GM03348 (cell line): ENCODE measurements around the gene ABCC5.
"Not testable (repeated sequence)": the region's sequence is repeated elsewhere in the genome, so short reads cannot be mapped to it uniquely, and the experiment has no call there.

Experiments used
- DNase-seq: peaks from one replicate; pipeline ENCODE4 v3.0.0; 2012; ENCODE audit warnings: low spot score

The ABCC5 gene

GRCh38 chr3:184016169-184016570 lies 1.5 kb downstream of the ABCC5 start:
- no peak for DNase-seq

DNA sequence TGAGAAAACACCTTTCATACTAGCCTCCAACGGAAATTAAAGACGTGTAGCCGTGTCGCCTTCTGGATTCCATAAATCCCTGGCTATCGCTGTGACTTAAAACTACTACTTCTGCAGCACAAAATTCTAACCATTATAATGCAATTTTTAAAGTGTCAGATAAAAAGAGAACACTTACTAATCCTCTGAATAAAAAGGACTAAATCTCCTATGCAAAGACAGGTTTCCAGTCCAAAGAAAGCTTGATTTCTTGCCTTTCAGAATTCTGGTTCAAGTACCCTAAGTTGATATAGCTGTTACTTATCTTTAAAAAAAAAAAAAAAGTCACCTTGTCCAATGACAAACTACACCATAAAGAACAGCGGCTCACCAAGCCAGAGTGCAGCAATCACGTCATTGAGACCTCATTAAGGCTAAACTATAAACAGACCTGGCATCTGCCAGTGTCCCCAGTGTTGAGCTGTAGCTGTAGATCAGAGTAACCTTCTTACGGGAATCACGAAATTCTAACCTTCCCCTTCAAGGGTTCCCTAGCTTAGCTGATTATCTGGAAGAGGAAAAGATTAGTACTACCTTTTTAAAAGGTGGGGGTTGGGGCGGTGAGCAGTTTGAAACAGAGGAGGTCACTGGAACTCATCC lies 2.2 kb downstream of the ABCC5 start:
- DNase-seq = no peak

- DNase-seq = no peak
Measured at GRCh38 chr3:184011937-184012889, 5.5 kb downstream of the ABCC5 start.

DNA sequence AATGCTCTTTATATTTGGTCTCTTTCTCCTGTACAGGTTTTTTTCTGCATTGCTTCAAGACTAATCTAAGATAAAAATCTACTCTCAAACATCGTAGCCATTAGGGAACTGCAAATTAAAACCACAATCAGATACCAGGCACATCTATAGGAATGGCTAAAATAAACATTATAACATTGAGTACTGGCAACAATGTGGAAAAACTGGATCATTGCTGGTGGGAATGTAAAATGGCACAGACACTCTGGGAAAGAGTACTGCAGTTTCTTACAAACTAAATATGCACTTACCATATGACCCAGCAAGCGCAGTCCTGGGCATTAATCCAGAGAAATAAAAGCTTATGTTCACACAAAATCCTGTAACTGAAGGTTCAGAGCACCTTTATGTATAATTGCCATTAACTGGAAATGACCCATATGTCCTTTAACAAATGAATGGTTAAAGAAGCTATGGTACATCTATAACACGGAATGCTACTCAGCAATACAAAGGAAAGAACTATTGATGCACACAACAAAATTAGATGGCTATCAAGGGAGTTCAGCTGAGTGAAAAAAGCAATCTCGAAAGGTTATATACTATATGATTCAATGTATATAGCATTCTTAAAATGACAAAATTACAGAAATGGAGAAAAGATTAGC lies 6.3 kb downstream of the ABCC5 start:
- no peak for DNase-seq

GRCh38 chr3:184008161-184008560 lies 9.5 kb downstream of the ABCC5 start:
- no peak for DNase-seq

DNA sequence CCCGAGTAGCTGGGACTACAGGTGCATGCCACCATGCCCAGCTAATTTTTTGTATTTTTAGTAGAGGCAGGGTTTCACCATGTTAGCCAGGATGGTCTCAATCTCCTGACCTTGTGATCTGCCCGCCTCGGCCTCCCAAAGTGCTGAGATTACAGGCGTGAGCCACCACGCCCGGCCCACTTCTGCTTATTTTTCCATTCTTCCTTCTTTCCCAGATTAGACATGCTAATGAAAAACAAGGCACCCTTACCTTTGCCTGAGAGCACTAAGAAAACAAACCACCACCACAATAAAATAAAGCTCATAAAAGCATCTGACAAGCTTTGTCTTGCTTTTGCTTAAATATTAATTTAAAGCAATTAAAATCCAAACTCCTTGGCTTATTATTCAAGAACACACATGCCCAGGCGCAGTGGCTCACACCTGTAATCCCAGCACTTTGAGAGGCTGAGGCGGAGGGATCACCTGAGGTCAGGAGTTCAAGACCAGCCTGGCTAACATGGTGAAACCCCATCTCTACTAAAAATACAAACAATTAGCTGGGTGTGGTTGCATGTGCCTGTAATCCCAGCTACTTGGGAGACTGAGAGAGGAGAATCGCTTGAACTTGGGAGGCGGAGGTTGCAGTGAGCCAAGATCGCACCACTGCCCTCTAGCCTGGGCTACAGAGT lies 10.4 kb downstream of the ABCC5 start:
- DNase-seq = not testable (repeated sequence)

DNA sequence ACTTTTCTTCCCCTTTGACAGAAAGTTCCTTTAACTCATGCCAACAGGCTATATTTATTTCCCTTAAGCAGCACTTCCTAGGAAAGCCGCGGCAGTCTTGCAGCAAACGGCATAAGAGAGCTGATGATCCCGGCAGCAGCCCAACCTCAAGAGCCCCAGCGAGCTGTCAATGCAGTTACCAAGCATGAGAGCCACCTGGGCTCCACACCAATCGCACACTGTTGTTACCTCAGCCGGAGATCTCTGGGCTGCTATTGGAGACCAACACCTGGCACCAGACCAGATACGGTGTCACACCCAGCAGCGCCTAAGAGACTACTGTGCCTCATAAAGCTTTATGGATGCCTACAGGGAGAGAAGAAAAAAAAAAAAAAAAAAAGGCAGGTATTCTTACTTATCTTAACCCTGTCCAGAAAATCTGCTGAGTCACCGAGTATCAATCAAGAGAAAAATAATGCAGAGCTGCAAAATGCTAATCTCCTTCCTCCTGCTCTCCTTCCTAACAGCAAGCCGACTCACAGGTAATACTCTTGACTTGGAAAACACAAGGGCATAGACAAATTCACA lies 11.7 kb downstream of the ABCC5 start:
- no peak for DNase-seq

DNA sequence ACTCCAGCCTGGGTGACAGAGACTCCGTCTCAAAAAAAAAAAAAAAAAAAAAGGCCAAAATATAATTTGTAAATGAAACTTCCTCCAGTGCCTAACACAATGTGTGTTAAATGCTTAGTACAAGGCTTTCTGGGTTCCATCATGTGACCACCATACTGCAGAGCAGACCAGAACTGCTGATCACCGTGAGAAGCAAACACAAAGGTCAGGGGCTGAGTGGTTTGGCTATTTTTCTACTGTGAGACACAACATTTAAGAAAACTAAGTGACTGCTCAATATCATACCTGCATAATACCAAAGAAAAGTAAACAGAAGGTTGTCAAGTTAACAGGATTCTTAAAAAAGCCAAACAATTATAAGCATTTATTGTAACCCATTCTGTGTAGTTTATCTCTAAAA lies 13.2 kb downstream of the ABCC5 start:
- no peak for DNase-seq

DNA sequence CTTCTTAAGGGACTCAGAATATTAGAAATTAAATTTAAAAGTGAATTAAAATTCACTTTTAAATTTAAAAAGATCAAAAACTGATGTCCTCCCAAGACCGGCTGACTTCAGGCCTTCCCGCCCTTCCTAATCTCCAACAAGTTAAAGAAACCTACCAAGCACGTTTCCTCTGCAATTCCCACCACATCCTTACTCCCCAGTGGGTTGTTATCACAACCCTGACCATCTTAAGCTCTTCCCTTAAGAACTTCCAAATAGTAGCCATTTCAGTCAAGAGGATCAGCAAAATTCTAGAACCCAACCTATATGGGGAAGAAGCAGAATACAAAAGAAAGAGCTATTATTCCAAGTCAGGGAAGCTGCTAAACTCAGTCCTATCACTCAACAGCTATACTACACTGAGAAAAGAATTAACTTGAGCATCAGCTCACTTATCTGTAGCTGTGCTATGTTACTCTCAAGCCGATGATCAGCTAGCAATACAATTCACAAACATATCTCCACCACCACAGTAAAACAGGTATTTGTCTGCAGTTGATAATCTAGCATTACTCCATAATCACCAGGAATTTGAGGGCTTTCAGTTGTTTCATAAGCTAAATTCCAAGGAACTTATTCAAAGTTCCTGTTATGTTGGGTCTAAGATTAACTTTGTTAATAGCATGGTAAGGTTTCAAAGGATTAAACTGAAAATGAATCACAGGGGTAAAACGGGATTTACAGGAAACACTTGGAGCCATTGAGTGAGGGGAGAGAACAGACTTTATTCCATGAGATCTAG lies 14.3 kb downstream of the ABCC5 start:
- peak; percentile 70 for DNase-seq

GRCh38 chr3:184002469-184002868 lies 15.2 kb downstream of the ABCC5 start:
- no peak for DNase-seq

DNA sequence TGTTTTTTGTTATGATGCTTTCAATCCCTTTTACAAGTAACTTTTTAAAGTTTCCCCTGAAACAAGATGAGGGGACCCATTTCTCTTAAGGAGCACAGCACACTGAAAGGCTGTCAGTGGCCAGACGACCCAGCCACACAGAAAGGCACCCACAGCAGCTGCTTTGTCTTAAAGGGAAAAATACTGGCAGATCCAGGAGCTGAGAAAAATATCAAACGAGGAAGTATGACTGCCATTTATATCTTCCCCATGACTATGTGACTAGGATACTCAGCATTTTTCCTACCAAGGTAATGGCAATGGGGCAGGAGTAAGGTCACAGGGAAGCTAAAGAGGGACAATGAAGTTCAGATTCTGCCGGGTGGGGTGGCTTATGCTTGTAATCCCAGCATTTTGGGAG lies 15.9 kb downstream of the ABCC5 start:
- no peak for DNase-seq

- DNase-seq = no peak
Measured at GRCh38 chr3:183991403-183991802, 26.3 kb downstream of the ABCC5 start.

- DNase-seq = peak; percentile 22
Measured at GRCh38 chr3:183988216-183988790, 29.4 kb downstream of the ABCC5 start.

DNA sequence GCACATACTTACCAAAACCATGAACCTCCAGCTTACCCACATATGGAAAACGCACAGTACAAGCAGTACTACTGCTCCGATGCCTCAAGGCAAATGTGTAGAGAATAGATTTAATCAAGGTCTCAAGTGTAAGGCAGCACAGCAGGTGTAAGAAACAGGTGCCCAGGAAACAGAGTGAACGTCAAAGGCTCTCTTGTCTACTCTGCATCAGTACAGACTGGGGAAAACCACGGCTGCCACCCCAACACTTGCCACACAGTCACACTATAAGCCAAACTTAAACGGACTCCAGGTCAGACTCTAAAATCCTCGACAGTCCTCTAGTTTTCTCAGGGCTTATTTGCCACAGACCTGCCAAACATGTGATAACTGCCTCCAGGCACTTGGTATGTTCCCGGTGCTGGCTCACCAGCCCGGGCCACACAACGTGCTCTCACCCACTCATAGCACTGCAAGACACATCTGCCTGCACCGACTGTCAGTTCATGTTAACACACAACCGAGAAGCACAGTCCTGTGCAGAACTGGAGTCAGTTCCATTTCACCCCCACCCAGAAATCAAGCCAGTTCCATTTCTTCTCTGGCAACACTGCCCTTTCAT lies 30.6 kb downstream of the ABCC5 start:
- no peak for DNase-seq

GRCh38 chr3:183984749-183985729 lies 32.6 kb downstream of the ABCC5 start:
- no peak for DNase-seq

DNA sequence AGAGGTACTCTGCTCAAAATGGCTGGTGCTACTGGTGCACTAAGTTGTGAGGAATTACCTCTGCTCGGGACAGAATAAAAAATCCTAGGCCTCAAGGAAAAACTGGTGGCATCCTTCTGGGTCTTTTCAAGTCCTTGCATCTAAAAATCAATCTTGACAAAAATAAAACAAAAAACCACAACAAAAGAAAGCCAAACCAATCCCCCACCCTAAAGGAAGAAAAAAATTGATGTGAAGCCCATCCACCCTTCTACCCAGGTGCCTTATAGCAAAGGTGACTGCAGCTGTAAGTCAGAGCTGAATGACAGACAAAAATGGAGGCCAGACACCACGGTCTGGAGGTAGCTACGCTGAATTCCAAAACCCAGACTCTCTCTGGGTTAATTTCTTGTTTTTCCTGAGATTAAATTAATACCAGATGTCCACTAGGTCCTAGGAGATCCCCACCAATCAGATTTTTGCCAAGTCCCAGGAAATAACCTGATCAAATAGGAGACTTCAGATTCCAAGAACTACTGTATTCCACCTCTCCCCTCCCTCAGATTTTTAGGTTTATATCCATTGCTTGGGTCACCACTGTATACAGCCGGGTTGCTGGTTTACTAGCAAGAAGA lies 33.5 kb downstream of the ABCC5 start:
- DNase-seq = peak; percentile 64

DNA sequence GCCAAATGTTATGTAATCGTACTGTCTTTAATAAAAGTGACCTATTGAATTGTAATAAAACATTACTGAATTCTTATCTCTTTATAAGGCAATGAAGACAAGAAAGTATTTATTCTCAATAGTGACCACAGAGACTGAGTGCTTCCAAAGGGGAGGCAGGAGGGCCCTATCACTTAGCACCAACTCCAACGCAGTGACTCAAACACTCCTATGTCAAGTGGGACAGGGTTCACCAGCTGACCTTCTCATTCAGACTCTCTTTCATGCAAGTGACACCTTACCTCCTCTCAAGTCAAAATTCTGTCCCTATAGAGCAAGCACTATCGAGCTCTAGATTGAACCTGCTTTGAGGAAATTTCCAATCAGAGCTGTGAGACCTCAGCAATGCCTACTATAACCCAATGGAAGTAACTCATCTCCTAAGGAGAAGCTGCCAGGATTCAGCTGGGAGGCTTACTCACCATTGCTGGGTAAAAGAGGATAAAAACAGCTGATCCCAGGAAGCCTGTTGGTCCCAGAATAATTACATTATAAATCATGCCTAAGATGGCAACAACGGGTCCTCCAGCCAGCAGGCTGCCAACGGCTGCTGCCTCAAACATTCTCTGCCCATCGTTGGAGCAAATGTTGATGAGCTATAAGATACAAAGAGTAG lies 35.6 kb downstream of the ABCC5 start:
- no peak for DNase-seq

DNA sequence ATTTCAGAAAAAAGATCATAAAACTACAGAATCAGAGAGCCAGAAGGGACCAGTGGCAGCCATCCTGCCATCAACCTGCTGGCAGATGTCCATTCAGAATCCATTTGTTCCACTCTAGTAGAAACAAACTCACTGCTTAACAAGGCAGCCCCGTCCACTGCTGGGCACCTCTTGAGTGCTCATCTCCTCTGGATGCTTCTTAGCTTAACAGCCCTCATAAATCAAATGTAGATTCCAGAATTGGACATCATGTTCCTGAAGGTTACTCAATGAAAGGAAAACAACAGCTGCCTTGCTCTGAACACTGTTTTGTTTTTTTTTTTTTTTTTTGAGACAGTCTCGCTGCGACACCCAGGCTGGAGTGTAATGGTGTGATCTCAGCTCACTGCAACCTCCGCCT lies 37.3 kb downstream of the ABCC5 start:
- DNase-seq = no peak
